Measurements from ENCODE around the gene MGAT3.

GRCh38 chr22:39487826-39488520, 31.2 kb downstream of the MGAT3 start:
- TF ChIP-seq CTCF (IDR thresholded peaks at IDR 0.05) = no peak
- no peak for TF ChIP-seq POLR2A (IDR thresholded peaks at IDR 0.05)
- no peak for TF ChIP-seq POLR2AphosphoS5 (IDR thresholded peaks at IDR 0.05)
